ENCODE data around the gene PRICKLE2.

DNA sequence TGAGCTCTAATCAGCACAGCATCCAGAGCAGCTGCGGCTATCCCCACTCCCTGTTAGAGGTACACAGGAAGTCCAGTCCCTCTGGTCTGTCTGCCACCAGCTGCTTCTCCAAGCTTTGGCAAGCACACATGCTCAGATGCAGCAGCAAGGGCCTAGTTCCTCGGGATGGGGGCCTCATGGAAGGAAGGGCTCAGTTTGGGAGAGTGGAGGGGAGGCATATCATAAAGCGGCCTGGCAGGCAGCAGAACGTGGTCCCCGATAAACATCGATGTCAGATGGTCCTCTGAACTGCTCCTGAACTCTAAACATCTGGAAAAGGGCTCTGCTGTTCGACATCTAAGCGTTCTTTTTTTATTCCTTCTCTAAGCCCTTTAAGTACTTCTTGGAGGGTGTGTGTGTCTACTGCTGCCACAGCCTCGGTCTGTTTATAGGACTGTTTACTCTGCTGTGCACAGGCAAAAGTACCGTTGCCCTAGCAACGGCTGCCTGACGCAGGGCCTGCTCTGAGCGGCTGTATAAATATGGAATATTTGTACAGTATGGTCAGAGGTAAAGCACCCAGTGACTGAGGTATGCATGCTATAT, 74.6 kb downstream of the PRICKLE2 start:
- TF ChIP-seq EZH2 (IDR thresholded peaks at IDR 0.05; ENCODE audit: low read length, missing control alignments) (no peak), CTCF (conservative IDR thresholded peaks at IDR 0.05 in 1 of 2, IDR thresholded peaks at IDR 0.05 in 1 of 2; ENCODE audit: low read depth in 1 of 2, low read length in 2 of 2) (no peak)
